Kidney (tissue), 14 donors: ENCODE results near the gene UBAC2. TPM values are rescaled to one million over a fixed set of nuclear protein-coding genes. Genes with fewer than 3 reads are reported as not detected.

ENCODE experiments used
- DNase-seq, 5 donors: peaks; one replicate each; pipeline ENCODE4 v3.0.0-alpha.2; 2013 to 2020
- FAIRE-seq: peaks from 2 replicates; lab custom pipeline; 2012; peaks lifted over from hg19 to GRCh38; lab: Jason Lieb, UNC
- H3K27ac ChIP-seq, 2 donors: one replicate each; pipeline ENCODE4 v1.7.0; 2013; ENCODE audit warnings: low read depth in 2 of 2, low read length in 2 of 2, inconsistent platforms in 1 of 2
- H3K27me3 ChIP-seq: one replicate; pipeline ENCODE4 v1.7.1; 2013; ENCODE audit warnings: low read length, inconsistent platforms; ENCODE audit not compliant: control insufficient read depth, insufficient read depth
- H3K36me3 ChIP-seq, 3 donors: one replicate each; pipeline versions ENCODE4 v1.7.0 to v1.7.1; 2013; ENCODE audit warnings: low read length in 3 of 3, control low read depth in 1 of 3, inconsistent platforms in 1 of 3; ENCODE audit not compliant: insufficient read depth in 3 of 3, control insufficient read depth in 2 of 3
- H3K4me1 ChIP-seq, 3 donors: one replicate each; pipeline versions ENCODE4 v1.7.0 to v1.7.1; 2013; ENCODE audit warnings: low read length in 3 of 3, inconsistent platforms in 1 of 3, low read depth in 1 of 3; ENCODE audit not compliant: control insufficient read depth in 2 of 3, insufficient read depth in 2 of 3
- H3K4me3 ChIP-seq, 3 donors: one replicate each; pipeline versions ENCODE4 v1.7.0 to v1.8.1; 2013; ENCODE audit warnings: low read length in 3 of 3, control low read depth in 1 of 3, inconsistent platforms in 1 of 3
- H3K9ac ChIP-seq, 3 donors: one replicate each; pipeline versions ENCODE4 v1.7.0 to v1.7.1; 2013; ENCODE audit warnings: low read length in 3 of 3, control low read depth in 1 of 3, inconsistent platforms in 1 of 3
- H3K9me3 ChIP-seq, 3 donors: one replicate each; pipeline versions ENCODE4 v1.7.0 to v1.7.1; 2013; ENCODE audit warnings: low read length in 3 of 3, control low read depth in 1 of 3, inconsistent platforms in 1 of 3; ENCODE audit not compliant: control insufficient read depth in 2 of 3, insufficient read depth in 1 of 3
- intact Hi-C: fragments of 100-400 bp; cut with DNase I; formaldehyde crosslinking; loops from one replicate; pipeline ENCODE4 v1.11.1; 2022
- polyA plus RNA-seq: library from polyadenylated mRNA; stranded (reverse); fragments of 350-450 nt; fragmentation: Illumina TruSeq; extraction: RNeasy Lipid Tissue Mini Kit (QIAGEN cat#74804); gene quantifications from one replicate; pipeline ENCODE4 v1.2.3, GENCODE V29; 2014; ENCODE audit warnings: low read depth, low replicate concordance; ENCODE audit not compliant: insufficient read depth
- total RNA-seq: library from RNA; stranded (reverse); fragmentation: NEBNext Ultra II Directional; extraction: Animal tissue kit (Norgen Biotek cat#: 25700); gene quantifications from one replicate; pipeline ENCODE4 v1.2.1, GENCODE V29; 2021
- TF ChIP-seq, protein P1 (sequence below): IDR thresholded peaks from 3 replicates; pipeline ENCODE4 v1.5.1; 2012; ENCODE audit warnings: mild to moderate bottlenecking, moderate library complexity, borderline replicate concordance; ENCODE audit not compliant: insufficient read depth; ENCODE audit errors: extremely low read depth
- donor health status: control.
- donor health status: control.
- donor health status: control.
- donor health status: control.
- donor health status: control.
- donor health status: DM: yes; HTN: yes; CAD: no.
- donor health status: Normal renal cell carcinoma (clear cell type).

UBAC2 gene
- total and polyA plus RNA-seq, 2 donors from 2014 or later, result 61.8 to 77.5 TPM

DNA sequence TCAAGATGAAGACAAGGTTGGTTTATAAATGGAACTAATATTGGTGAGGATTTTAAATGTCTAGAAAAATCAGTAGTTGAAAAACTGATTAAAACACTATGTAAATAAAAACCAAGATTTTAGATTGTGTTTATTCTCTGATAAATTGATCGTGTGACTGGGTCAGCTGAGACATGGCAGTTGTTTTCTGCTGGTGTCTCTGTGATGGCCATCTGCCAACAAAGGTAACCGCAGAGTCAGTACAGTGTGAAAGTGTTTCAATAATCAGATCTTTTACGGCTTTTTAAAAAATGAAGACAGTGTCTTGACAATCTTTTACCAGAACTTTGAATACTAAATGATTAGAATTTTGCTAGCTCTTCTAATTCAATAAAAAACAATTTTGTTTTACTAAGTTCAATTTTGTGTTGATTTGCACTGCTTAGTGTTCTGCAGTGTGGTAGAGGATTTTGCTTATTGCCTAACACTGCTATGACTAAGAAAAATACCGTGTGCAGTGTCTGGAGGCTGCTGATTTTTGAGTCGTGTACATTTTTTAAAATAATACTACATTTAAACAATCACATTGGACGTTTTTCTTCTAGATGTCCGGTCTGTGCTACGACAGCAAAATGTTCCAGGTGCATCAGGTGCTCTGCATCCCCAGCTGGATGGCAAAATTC lies 139.2 kb downstream of the UBAC2 start:
- no peaks in the 10 kb centered on the region for H3K4me1 ChIP-seq
- TF ChIP-seq, protein P1, sequence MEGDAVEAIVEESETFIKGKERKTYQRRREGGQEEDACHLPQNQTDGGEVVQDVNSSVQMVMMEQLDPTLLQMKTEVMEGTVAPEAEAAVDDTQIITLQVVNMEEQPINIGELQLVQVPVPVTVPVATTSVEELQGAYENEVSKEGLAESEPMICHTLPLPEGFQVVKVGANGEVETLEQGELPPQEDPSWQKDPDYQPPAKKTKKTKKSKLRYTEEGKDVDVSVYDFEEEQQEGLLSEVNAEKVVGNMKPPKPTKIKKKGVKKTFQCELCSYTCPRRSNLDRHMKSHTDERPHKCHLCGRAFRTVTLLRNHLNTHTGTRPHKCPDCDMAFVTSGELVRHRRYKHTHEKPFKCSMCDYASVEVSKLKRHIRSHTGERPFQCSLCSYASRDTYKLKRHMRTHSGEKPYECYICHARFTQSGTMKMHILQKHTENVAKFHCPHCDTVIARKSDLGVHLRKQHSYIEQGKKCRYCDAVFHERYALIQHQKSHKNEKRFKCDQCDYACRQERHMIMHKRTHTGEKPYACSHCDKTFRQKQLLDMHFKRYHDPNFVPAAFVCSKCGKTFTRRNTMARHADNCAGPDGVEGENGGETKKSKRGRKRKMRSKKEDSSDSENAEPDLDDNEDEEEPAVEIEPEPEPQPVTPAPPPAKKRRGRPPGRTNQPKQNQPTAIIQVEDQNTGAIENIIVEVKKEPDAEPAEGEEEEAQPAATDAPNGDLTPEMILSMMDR, result no peak
- no peaks in the 10 kb centered on the region for H3K9me3 ChIP-seq
- FAIRE-seq (no peak), DNase-seq (no peak)
- intact Hi-C loops, result no loop called here
- no peaks in the 10 kb centered on the region for H3K27me3 ChIP-seq
- no peak overlapping the region for H3K4me3 ChIP-seq
- no peak overlapping the region for H3K9ac ChIP-seq
- peaks cover 0 to 10% (median 10%) of the 10 kb centered on the region in 3 donors for H3K36me3 ChIP-seq
- no peak overlapping the region for H3K27ac ChIP-seq

DNA sequence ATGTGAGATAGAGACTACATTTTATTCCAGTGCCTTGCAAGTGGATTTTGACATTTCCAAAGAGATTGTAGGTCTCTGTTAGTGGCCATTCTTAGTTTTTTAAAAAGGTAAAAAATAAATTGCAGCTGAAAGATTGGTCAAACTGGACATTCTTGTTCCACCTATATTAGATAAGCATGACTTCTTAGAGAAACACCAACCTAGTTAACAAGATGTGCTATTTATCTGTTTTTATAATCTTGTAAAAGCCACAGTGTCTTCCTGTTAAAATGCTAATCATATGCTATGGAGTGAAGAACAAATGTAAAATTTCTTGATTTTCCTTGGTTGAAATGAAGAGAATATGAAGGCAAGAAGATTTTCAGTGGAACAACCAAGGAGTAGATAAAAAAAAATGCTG lies 140.0 kb downstream of the UBAC2 start:
- Histone ChIP-seq H3K9me3 (no peaks in the 10 kb centered on the region), H3K36me3 (peaks cover 0 to 10% (median 10%) of the 10 kb centered on the region in 3 donors), H3K27ac (no peak overlapping the region), H3K4me1 (no peaks in the 10 kb centered on the region), H3K4me3 (no peak overlapping the region), H3K27me3 (no peaks in the 10 kb centered on the region), H3K9ac (no peak overlapping the region)
- no peak for DNase-seq
- FAIRE-seq, result no peak
- intact Hi-C loops, result no loop called here
- TF ChIP-seq, protein P1, result no peak

DNA sequence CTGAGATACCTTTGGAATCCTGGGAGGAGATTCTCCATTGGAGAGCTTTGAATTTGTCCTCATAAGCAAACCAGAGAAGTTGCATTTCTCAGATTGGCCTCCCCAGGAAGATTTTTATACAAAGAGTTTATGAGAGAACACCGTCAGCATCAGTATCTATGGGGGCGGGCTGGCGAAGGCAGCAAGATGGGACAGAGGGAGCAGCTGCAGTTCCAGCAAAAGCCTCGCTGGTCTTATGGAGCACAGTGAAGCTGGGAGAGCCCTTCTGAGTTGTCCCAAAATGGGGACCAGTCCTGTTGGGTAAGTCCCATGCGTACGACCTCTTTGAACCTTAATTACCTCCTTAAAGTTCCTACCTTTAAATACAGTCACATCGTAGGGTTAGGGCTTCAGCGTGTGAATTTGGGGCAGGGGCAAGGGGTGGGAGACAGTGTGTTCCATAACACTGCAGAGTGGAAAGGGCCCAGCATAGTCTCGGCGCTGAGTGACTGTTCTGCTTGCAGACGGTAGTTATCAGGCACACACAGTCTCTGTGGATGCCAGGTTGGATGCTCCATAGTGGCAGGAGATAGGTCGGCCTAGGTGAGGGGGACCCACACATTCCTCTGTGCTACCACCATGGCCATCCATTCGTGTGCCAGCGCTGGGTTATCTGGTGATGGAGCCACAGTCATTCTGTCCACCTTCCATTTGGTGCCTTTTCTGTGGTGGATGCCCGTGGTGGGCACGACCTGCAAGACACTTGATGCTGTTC lies 141.5 kb downstream of the UBAC2 start:
- Histone ChIP-seq H3K4me1 (no peaks in the 10 kb centered on the region), H3K9ac (no peak overlapping the region), H3K27me3 (no peaks in the 10 kb centered on the region), H3K36me3 (peaks cover 0 to 17% (median 10%) of the 10 kb centered on the region in 3 donors), H3K4me3 (no peak overlapping the region), H3K27ac (no peak overlapping the region), H3K9me3 (no peaks in the 10 kb centered on the region)
- TF ChIP-seq, protein P1, result no peak
- FAIRE-seq (no peak), DNase-seq (no peak)
- intact Hi-C loops, result no loop called here
